HUES48 (cell line): Measurements from ENCODE around the gene VAPB.
A peak's percentile ranks its signal among the peaks of the same experiment; 100 is the strongest.

Experiments
- H3K27ac ChIP-seq: one replicate; pipeline ENCODE4 v1.7.0; 2013; ENCODE audit warnings: low read depth, low read length, inconsistent platforms
- H3K27me3 ChIP-seq: 2 replicates; pipeline ENCODE4 v1.6.1; 2013; ENCODE audit warnings: mild to moderate bottlenecking, low read length; ENCODE audit not compliant: control insufficient read depth, insufficient read depth
- H3K36me3 ChIP-seq: 2 replicates; pipeline ENCODE4 v1.6.1; 2013; ENCODE audit warnings: low read length; ENCODE audit not compliant: control insufficient read depth, insufficient read depth
- H3K4me1 ChIP-seq: 2 replicates; pipeline ENCODE4 v1.6.1; 2013; ENCODE audit warnings: mild to moderate bottlenecking, low read length; ENCODE audit not compliant: control insufficient read depth, insufficient read depth
- H3K4me3 ChIP-seq: 2 replicates; pipeline ENCODE4 v1.5.1; 2013; ENCODE audit warnings: mild to moderate bottlenecking, low read depth, low read length
- H3K9ac ChIP-seq: 2 replicates; pipeline ENCODE4 v1.6.1; 2013; ENCODE audit warnings: mild to moderate bottlenecking, low read depth, low read length, moderate library complexity
- H3K9me3 ChIP-seq: 2 replicates; pipeline ENCODE4 v1.6.1; 2013; ENCODE audit warnings: low read length; ENCODE audit not compliant: control insufficient read depth, insufficient read depth

The VAPB gene

DNA sequence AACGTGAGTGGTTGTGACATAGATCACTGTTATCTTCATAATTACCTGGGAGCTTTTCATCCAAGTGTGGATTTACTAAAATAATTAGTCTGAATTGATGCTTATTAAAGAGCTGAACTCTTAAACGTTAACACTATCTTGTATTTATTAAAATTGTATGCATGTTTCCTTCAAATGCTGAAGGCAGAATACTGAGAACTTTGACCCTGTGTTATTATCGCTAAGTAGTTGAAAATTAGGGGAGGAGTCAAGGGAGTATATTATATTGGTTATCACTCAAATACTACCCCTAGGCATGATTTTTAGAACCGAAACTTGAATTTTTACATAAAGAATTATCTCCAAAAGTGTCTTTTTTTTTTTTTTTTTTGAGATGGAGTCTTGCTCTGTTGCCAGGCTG lies 5.8 kb downstream of the VAPB start:
- H3K4me3 ChIP-seq: no peak overlapping the region
- no peak overlapping the region for H3K27ac ChIP-seq
- H3K27me3 ChIP-seq: no peaks in the 10 kb centered on the region
- no peaks in the 10 kb centered on the region for H3K9me3 ChIP-seq
- H3K4me1 ChIP-seq: peaks cover 23% of the 10 kb centered on the region
- no peak overlapping the region for H3K9ac ChIP-seq
- H3K36me3 ChIP-seq: peaks cover 22% of the 10 kb centered on the region

DNA sequence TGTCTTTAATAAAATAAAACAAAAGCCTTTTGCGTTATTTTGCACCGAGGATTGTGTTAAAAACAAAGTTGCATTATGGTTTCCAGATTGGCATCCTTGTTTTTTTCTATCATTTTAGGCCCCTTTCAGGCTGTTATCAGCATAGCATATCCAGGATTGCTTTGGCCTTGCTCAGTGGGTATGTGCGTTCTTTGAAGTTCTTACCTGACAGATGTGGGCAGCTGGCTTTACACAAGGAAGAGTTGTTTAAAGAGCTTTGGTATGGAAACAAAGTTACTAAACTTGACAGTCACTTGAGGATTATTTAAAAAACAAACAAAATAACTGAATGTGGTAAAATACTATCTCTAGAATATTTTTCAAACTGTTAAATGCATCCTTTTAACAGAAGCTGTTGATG lies 6.6 kb downstream of the VAPB start:
- Histone ChIP-seq H3K36me3 (peaks cover 19% of the 10 kb centered on the region), H3K9me3 (no peaks in the 10 kb centered on the region), H3K27ac (no peak overlapping the region), H3K9ac (no peak overlapping the region), H3K4me1 (peaks cover 25% of the 10 kb centered on the region), H3K27me3 (no peaks in the 10 kb centered on the region), H3K4me3 (no peak overlapping the region)

DNA sequence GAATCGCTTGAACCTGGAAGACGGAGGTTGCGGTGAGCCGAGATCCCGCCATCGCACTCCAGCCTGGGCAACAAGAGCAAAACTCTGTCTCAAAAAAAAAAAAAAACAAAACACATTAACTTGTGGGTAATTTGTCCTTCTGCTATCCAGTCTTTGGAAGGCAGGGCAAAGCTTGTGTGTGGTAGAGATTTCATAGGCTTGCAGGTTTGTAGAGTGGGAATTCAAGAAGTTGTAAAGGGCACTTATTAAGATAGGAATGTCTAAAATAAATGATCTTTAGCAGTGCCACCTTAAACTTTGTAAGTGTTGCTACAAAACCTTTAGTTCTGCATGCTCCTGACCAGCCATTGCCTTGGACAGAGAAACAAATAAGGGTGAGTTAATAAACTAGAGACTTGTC lies 8.4 kb downstream of the VAPB start:
- Histone ChIP-seq H3K9ac (no peak overlapping the region), H3K9me3 (no peaks in the 10 kb centered on the region), H3K27me3 (no peaks in the 10 kb centered on the region), H3K36me3 (0 out of 2 replicates have a peak, but pooled peaks cover 3% of the 10 kb centered on the region), H3K4me1 (peaks cover 29% of the 10 kb centered on the region), H3K4me3 (no peak overlapping the region), H3K27ac (no peak overlapping the region)

DNA sequence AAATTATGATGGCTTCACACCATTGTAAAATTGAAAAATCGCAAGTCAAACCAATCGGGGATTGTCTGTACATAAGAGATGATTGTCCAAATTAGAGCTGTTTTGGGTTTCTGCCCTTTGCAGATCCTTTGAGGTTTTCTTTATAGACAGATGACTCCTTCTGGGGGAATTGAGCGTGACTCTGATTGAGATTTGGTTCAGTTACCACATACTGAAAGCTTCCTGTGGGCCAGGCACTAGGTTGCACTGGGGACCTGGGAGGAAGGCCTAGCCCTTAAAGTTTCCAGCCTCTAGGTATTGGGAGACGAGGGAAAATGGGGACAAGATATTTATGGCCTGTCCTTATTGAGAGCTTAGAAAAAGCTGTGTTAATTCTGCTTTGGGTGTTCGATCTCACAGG lies 9.2 kb downstream of the VAPB start:
- no peak overlapping the region for H3K9ac ChIP-seq
- peaks cover 29% of the 10 kb centered on the region for H3K4me1 ChIP-seq
- no peak overlapping the region for H3K4me3 ChIP-seq
- H3K36me3 ChIP-seq: 0 out of 2 replicates have a peak, but pooled peaks cover 3% of the 10 kb centered on the region
- no peaks in the 10 kb centered on the region for H3K9me3 ChIP-seq
- H3K27me3 ChIP-seq: no peaks in the 10 kb centered on the region
- no peak overlapping the region for H3K27ac ChIP-seq

DNA sequence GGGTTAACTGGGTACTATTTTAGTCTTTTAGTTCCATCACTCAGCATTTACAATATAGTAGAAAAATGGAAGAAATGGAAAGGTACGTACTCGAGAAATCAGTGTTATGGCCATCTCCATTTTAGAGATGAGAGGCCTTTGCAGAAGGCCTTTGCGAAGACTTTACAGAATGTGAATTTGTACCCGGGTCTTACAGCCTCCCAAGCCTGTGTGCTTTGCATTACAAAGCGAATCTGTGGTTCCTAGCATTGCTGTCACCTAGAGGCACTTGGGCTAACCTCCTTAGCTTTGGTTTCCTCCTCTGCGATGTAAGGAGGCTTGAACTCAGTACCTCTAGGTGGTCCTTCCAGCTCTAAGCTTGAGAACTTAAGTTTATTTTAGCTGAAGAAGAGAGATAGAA lies 10.9 kb downstream of the VAPB start:
- Histone ChIP-seq H3K4me1 (peaks cover 32% of the 10 kb centered on the region), H3K4me3 (no peak overlapping the region), H3K36me3 (0 out of 2 replicates have a peak, but pooled peaks cover 3% of the 10 kb centered on the region), H3K9ac (no peak overlapping the region), H3K27me3 (no peaks in the 10 kb centered on the region), H3K27ac (no peak overlapping the region), H3K9me3 (no peaks in the 10 kb centered on the region)

DNA sequence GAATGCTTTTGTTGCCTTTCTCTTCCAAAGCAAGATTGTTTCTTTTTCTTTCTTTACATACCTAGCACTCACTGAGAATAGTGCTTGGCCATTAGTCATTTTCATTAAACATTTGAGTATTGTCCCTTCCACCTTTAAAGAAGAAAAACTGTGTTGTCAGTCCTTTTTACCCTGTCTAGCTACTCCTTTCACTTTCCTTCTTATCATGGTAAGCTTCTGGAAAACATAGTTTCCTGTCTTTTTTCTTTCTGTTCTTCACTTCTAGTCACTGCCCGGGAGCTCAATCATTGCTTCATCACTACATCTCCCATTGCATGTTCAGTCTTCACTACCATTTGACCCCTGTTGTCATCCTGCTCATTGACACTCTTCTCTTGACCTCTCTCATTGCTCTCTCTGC lies 12.1 kb downstream of the VAPB start:
- no peaks in the 10 kb centered on the region for H3K27me3 ChIP-seq
- H3K9me3 ChIP-seq: no peaks in the 10 kb centered on the region
- 0 out of 2 replicates have a peak, but pooled peaks cover 3% of the 10 kb centered on the region for H3K36me3 ChIP-seq
- peaks cover 26% of the 10 kb centered on the region for H3K4me1 ChIP-seq
- H3K27ac ChIP-seq: no peak overlapping the region
- H3K4me3 ChIP-seq: no peak overlapping the region
- H3K9ac ChIP-seq: no peak overlapping the region; the same call in 1 of the 2 replicates

DNA sequence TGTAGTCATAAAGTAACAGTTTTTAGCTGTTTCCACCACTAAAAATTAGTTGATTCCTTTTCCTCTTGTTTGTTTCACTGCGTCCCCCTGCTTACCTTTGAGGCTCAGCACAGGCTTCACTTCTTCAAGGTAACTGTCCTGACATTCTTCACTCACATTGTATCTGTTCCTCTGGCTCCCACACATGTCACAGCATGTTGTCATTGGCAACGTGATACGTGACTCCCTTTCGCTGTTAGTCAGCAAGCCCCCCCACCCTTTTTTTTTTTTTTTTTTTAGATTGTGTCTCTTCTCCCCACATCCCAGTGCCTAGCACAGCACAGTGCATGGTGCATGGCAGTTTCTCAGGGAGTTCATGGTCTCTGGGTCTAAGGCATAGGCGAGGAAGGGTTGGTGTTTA lies 13.3 kb downstream of the VAPB start:
- Histone ChIP-seq H3K27me3 (no peaks in the 10 kb centered on the region), H3K9ac (no peak overlapping the region), H3K36me3 (0 out of 2 replicates have a peak, but pooled peaks cover 3% of the 10 kb centered on the region), H3K9me3 (no peaks in the 10 kb centered on the region), H3K27ac (no peak overlapping the region), H3K4me3 (no peak overlapping the region), H3K4me1 (peaks cover 22% of the 10 kb centered on the region)

DNA sequence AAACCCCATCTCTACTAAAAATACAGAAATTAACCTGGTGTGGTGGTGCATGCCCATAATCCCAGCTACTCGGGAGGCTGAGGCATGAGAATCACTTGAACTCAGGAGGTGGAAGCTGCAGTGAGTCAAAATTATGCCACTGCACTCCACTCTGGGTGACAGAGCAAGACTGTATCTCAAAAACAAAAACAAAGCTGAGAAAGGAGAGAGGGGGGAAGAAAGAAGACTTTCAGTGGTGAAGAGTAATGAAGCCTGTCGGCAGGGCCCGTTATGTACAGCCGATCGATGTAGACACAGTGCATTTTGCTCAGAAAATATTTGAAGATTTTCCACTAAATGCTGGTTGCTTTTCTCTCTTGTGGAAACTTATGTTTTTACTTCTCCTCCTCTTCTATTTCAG lies 13.8 kb downstream of the VAPB start:
- Histone ChIP-seq H3K27ac (no peak overlapping the region), H3K27me3 (no peaks in the 10 kb centered on the region), H3K9ac (no peak overlapping the region), H3K4me1 (peaks cover 23% of the 10 kb centered on the region), H3K9me3 (no peaks in the 10 kb centered on the region), H3K4me3 (no peak overlapping the region), H3K36me3 (0 out of 2 replicates have a peak, but pooled peaks cover 1% of the 10 kb centered on the region)

DNA sequence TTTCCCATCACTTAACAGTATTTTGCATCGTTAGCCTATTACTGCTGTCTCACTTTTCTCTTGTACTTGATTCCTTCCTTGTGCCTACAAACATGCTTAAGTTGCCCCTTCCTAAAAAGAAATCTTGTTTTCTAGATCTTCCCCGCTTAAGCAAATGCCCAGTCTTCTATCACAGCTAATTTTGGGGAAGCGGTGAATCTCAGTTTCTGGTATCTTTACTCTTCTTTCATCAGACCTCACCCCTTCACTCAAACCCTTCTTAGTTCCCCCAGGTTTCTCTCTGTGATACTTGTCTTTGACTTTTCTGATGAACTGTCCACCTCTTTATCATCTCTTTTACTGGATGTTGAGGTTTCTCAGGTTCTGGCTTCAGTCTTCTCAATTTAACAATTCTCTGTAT lies 14.2 kb downstream of the VAPB start:
- Histone ChIP-seq H3K9ac (no peak overlapping the region), H3K27me3 (no peaks in the 10 kb centered on the region), H3K36me3 (no peaks in the 10 kb centered on the region), H3K4me1 (peaks cover 28% of the 10 kb centered on the region), H3K4me3 (no peak overlapping the region), H3K9me3 (no peaks in the 10 kb centered on the region), H3K27ac (no peak overlapping the region)

DNA sequence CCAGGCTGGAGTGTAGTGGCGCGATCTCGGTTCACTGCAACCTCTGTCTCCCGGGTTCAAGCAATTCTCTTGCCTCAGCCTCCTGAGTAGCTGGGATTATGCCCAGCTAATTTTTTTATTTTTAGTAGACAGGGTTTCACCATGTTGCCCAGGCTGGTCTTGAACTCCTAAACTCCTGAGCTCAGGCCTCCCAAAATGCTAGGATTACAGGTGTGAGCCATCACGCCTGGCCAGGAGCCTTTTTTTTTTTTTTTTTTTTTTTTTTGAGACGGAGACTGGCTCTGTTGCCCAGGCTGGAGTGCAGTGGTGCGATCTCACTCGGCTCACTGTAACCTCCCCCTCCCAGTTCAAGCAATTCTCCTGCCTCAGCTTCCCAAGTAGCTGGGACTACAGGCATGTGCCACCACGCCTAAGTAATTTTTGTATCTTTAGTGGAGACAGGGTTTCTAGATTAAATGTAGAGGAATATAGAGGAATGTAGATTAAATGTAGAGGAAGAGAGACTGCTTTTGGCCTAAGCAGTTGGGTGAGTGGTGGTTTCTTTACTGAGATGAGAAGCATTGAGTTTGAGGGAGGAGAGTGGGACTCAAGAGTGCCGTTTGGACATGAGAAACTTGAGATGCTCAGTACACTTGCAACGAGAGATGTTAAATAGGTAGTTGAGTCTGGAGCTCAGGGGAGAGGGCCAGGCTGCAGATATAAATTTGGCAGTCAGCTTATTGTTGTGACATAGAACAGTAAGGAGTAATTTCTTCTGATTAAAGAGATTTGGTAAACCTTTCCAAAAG lies 16.7 kb downstream of the VAPB start:
- H3K27me3 ChIP-seq: no peaks in the 10 kb centered on the region
- H3K9me3 ChIP-seq: no peaks in the 10 kb centered on the region
- no peak overlapping the region for H3K4me3 ChIP-seq
- no peak overlapping the region for H3K9ac ChIP-seq
- H3K27ac ChIP-seq: peak overlapping the region; percentile 2
- H3K36me3 ChIP-seq: no peaks in the 10 kb centered on the region
- H3K4me1 ChIP-seq: peaks cover 25% of the 10 kb centered on the region

DNA sequence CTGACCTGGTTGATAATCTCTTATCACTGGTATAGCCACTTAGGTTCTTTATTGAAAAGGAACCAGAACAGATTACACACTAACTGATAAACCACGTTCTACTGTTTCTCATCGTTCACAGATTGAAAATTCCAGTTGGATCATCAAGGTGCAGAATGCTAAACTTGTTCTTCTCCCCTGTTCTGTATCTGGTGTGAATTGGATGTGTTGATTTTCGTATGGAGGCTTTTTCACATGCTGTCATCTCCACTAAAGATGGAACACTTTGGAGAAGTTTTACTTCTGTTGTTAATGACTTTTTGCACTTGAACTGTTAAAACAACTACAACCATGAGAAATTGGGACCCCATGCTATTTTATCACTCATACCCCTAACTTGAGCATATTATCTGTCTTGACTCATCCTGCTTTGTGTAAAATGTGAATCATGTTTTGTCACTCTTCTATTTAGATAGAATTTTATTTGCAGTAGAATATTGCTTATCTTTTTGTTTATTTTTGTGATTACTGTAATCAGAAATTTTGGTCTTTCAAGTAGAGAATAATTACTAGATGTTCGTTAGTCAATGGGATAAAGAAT lies 17.5 kb downstream of the VAPB start:
- H3K4me3 ChIP-seq: no peak overlapping the region

More for the DNA sequence above, 17.5 kb downstream of the VAPB start:
- Histone ChIP-seq H3K9me3 (no peaks in the 10 kb centered on the region), H3K36me3 (no peaks in the 10 kb centered on the region), H3K27ac (peak overlapping the region; percentile 2), H3K9ac (no peak overlapping the region), H3K4me1 (peaks cover 22% of the 10 kb centered on the region), H3K27me3 (no peaks in the 10 kb centered on the region)
